GM18870 (cell line): ENCODE measurements around the gene TOMM34.

ENCODE experiments used
- ATAC-seq: cut with Tn5 transposase; IDR thresholded peaks from one replicate; pipeline ENCODE4 v1.9.1; 2021; ENCODE audit warnings: moderate library complexity; ENCODE audit not compliant: unreplicated experiment

Gene TOMM34

GRCh38 chr20:44936510-44936909 lies 23.7 kb downstream of the TOMM34 start:
- no peak for ATAC-seq

GRCh38 chr20:44932916-44933315 lies 27.3 kb downstream of the TOMM34 start:
- no peak for ATAC-seq

- ATAC-seq, result no peak
Observed at GRCh38 chr20:44931911-44932310, 28.3 kb downstream of the TOMM34 start.

GRCh38 chr20:44930517-44931168 lies 29.6 kb downstream of the TOMM34 start:
- no peak for ATAC-seq

GRCh38 chr20:44928595-44928994 lies 31.6 kb downstream of the TOMM34 start:
- no peak for ATAC-seq

- ATAC-seq, result no peak
Observed at GRCh38 chr20:44924541-44924940, 35.7 kb downstream of the TOMM34 start.

GRCh38 chr20:44921447-44921846 lies 38.8 kb downstream of the TOMM34 start:
- ATAC-seq, result no peak

- no peak for ATAC-seq
Observed at GRCh38 chr20:44918761-44919160, 41.4 kb downstream of the TOMM34 start.

GRCh38 chr20:44918342-44918741 lies 41.9 kb downstream of the TOMM34 start:
- no peak for ATAC-seq

GRCh38 chr20:44917399-44917798 lies 42.8 kb downstream of the TOMM34 start:
- ATAC-seq, result no peak

GRCh38 chr20:44916586-44916985 lies 43.6 kb downstream of the TOMM34 start:
- ATAC-seq, result no peak

GRCh38 chr20:44914924-44915323 lies 45.3 kb downstream of the TOMM34 start:
- no peak for ATAC-seq

- no peak for ATAC-seq
Observed at GRCh38 chr20:44912189-44912588, 48.0 kb downstream of the TOMM34 start.

- no peak for ATAC-seq
Observed at GRCh38 chr20:44911264-44911921, 48.8 kb downstream of the TOMM34 start.

- no peak for ATAC-seq
Observed at GRCh38 chr20:44910690-44911262, 49.4 kb downstream of the TOMM34 start.

- no peak for ATAC-seq
Observed at GRCh38 chr20:44909872-44910689, 50.1 kb downstream of the TOMM34 start, which contains the start of gene PABPC1L. TSS of gene PABPC1L (plus strand) at chr20:44910060. CDS start at chr20:44910144, 84 bp downstream.

- ATAC-seq, result no peak
Observed at GRCh38 chr20:44908987-44909871, 51.0 kb downstream of the TOMM34 start.

- ATAC-seq, result no peak
Observed at GRCh38 chr20:44904377-44904776, 55.8 kb downstream of the TOMM34 start.

- ATAC-seq, result no peak
Observed at GRCh38 chr20:44901974-44902373, 58.2 kb downstream of the TOMM34 start.

GRCh38 chr20:44900231-44900854 lies 59.9 kb downstream of the TOMM34 start:
- ATAC-seq, result no peak
